ENCODE data around the gene ATP2B2.

Gene ATP2B2

GRCh38 chr3:10426346-10427220 lies 78.8 kb downstream of the ATP2B2 start:
- no peak for DNase-seq (ENCODE audit: low spot score)

- no peak for DNase-seq (ENCODE audit: low spot score)
These were observed 82.1 kb downstream of the ATP2B2 start for GRCh38 chr3:10423171-10423882.

GRCh38 chr3:10421996-10422395 lies 83.4 kb downstream of the ATP2B2 start:
- no peak for DNase-seq (ENCODE audit: low spot score)

GRCh38 chr3:10420745-10421475 lies 84.5 kb downstream of the ATP2B2 start:
- no peak for DNase-seq (ENCODE audit: low spot score)

GRCh38 chr3:10419637-10420232 lies 85.7 kb downstream of the ATP2B2 start:
- DNase-seq (ENCODE audit: low spot score), result no peak

- DNase-seq (ENCODE audit: low spot score), result no peak
These were observed 87.5 kb downstream of the ATP2B2 start for GRCh38 chr3:10417847-10418246.

- DNase-seq (ENCODE audit: low spot score), result no peak
These were observed 88.6 kb downstream of the ATP2B2 start for GRCh38 chr3:10416730-10417300.

GRCh38 chr3:10413041-10413440 lies 92.3 kb downstream of the ATP2B2 start:
- no peak for DNase-seq (ENCODE audit: low spot score)

GRCh38 chr3:10411598-10412332 lies 93.6 kb downstream of the ATP2B2 start:
- DNase-seq (ENCODE audit: low spot score), result no peak

GRCh38 chr3:10410383-10411002 lies 94.9 kb downstream of the ATP2B2 start:
- DNase-seq (ENCODE audit: low spot score), result no peak

GRCh38 chr3:10408680-10409079 lies 96.7 kb downstream of the ATP2B2 start:
- DNase-seq (ENCODE audit: low spot score), result no peak

GRCh38 chr3:10407361-10407760 lies 98.0 kb downstream of the ATP2B2 start:
- no peak for DNase-seq (ENCODE audit: low spot score)

GRCh38 chr3:10406414-10406813 lies 99.0 kb downstream of the ATP2B2 start:
- DNase-seq (ENCODE audit: low spot score), result no peak

- DNase-seq (ENCODE audit: low spot score), result no peak
These were observed 99.6 kb downstream of the ATP2B2 start for GRCh38 chr3:10405816-10406215.

- DNase-seq (ENCODE audit: low spot score), result no peak
These were observed 100.5 kb downstream of the ATP2B2 start for GRCh38 chr3:10404876-10405275.

- DNase-seq (ENCODE audit: low spot score), result no peak
These were observed 101.0 kb downstream of the ATP2B2 start for GRCh38 chr3:10404377-10404776.

- DNase-seq (ENCODE audit: low spot score), result no peak
These were observed 103.2 kb downstream of the ATP2B2 start for GRCh38 chr3:10401990-10402761.

GRCh38 chr3:10400749-10401495 lies 104.5 kb downstream of the ATP2B2 start:
- DNase-seq (ENCODE audit: low spot score), result no peak

- DNase-seq (ENCODE audit: low spot score), result no peak
These were observed 105.2 kb downstream of the ATP2B2 start for GRCh38 chr3:10400050-10400748.
